Upper lobe of right lung (tissue), 1 donor: ENCODE measurements around the gene SPPL2B. TPM values are rescaled to one million over a fixed set of nuclear protein-coding genes. Genes with fewer than 3 reads are reported as not detected.

Source experiments
- ATAC-seq: fragments of 200-7000 bp; cut with Tn5 transposase; one replicate; pipeline ENCODE4 v1.9.1; 2020; ENCODE audit warnings: mild to moderate bottlenecking, moderate library complexity
- DNase-seq: peaks from one replicate; pipeline ENCODE4 v3.0.0-alpha.2; 2020
- H3K27ac ChIP-seq: fragments of 200-600 bp; one replicate; pipeline ENCODE4 v1.8.0; 2022
- H3K27me3 ChIP-seq: fragments of 200-600 bp; one replicate; pipeline ENCODE4 v1.8.0; 2022; ENCODE audit warnings: mild to moderate bottlenecking
- H3K36me3 ChIP-seq: fragments of 200-600 bp; one replicate; pipeline ENCODE4 v1.8.0; 2022
- H3K4me1 ChIP-seq: fragments of 200-600 bp; one replicate; pipeline ENCODE4 v1.8.0; 2022
- H3K4me3 ChIP-seq: fragments of 200-600 bp; one replicate; pipeline ENCODE4 v1.8.0; 2022; ENCODE audit warnings: mild to moderate bottlenecking
- H3K9me3 ChIP-seq: fragments of 200-600 bp; one replicate; pipeline ENCODE4 v1.8.0; 2022
- intact Hi-C: fragments of 100-400 bp; cut with DNase I; formaldehyde crosslinking; loops from one replicate; pipeline ENCODE4 v1.11.0; 2022
- total RNA-seq: library from RNA; stranded (reverse); fragmentation: NEBNext Ultra II Directional; extraction: Animal tissue kit (Norgen Biotek cat#: 25700); gene quantifications from one replicate; pipeline ENCODE4 v1.2.1, GENCODE V29; 2021
- TF ChIP-seq, protein P1 (sequence below): fragments of 200-600 bp; IDR thresholded peaks from one replicate; pipeline ENCODE4 v1.8.0; 2022; ENCODE audit warnings: antibody characterized with exemption
- donor health status: DM: no; HTN: yes; CAD: no; lungs with severe emphysema.

The SPPL2B gene
- total RNA-seq, 1 donor from 2014 or later = 50.9 TPM

DNA sequence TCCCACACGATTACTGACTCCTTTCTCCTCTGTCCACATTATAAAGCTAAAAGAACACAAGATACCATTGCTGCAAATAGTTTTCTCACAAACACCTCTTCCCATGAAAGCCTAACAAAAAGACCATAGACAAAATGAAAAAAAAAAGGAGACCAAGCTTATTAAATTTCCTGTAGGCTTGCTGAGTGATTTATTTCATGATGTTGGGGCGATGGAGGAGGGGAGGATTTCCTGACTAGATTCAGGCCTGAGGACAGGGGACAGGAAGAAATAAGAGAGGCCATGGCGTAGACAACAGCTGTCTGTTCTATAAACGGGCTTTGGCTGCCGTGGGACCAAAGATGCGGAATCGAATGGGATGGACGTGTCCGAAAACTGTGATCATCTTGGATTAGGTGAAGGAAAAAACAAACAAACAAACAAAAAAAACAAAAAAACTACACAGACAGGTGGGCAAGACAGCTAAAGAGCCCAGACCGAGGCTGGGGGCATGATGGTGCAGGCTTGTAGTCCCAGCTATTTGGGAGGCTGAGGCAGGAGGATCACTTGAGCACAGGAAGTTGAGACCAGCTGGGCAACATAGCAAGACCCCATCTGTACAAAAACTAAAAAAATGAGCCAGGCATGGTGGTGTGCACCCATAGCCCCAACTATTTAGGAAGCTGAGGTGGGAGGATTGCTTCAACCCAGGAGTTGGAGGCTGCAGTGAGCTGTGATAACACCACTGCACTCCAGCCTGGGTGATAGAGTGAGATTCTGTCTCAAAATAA is 36.9 kb downstream of the SPPL2B start:
- intact Hi-C loops = no loop called here
- peaks cover 30% of the 10 kb centered on the region for H3K27me3 ChIP-seq

DNA sequence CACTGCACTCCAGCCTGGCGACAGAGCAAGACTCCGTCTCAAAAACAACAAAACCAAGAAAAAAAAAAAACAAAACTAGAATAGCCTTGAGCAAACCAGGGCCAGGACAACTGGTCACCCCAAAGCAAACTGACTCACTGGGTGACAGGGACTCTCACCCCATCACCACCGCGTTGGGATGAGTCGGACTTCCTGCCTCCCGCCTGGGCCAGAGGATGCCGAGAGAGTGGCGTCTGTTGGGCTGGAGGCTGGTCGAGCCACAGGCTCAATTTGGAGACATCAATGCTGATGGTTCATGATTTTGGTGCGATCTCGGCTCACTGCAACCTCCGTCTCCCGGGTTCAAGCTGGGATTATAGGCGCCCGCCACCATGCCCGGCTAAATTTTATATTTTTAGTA is 43.2 kb downstream of the SPPL2B start:
- DNase-seq (no peak), ATAC-seq (no peak)
- intact Hi-C loops = no loop called here
- Histone ChIP-seq H3K9me3 (no peaks in the 10 kb centered on the region), H3K27ac (no peak overlapping the region), H3K4me1 (no peaks in the 10 kb centered on the region), H3K4me3 (no peak overlapping the region), H3K36me3 (no peaks in the 10 kb centered on the region), H3K27me3 (no peaks in the 10 kb centered on the region)
- TF ChIP-seq, protein P1, sequence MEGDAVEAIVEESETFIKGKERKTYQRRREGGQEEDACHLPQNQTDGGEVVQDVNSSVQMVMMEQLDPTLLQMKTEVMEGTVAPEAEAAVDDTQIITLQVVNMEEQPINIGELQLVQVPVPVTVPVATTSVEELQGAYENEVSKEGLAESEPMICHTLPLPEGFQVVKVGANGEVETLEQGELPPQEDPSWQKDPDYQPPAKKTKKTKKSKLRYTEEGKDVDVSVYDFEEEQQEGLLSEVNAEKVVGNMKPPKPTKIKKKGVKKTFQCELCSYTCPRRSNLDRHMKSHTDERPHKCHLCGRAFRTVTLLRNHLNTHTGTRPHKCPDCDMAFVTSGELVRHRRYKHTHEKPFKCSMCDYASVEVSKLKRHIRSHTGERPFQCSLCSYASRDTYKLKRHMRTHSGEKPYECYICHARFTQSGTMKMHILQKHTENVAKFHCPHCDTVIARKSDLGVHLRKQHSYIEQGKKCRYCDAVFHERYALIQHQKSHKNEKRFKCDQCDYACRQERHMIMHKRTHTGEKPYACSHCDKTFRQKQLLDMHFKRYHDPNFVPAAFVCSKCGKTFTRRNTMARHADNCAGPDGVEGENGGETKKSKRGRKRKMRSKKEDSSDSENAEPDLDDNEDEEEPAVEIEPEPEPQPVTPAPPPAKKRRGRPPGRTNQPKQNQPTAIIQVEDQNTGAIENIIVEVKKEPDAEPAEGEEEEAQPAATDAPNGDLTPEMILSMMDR = no peak

More for the DNA sequence above, 36.9 kb downstream of the SPPL2B start:
- no peak overlapping the region for H3K4me3 ChIP-seq
- H3K27ac ChIP-seq = no peak overlapping the region
- no peak for DNase-seq
- no peaks in the 10 kb centered on the region for H3K36me3 ChIP-seq
- H3K9me3 ChIP-seq = no peaks in the 10 kb centered on the region
- no peak for ATAC-seq
- no peaks in the 10 kb centered on the region for H3K4me1 ChIP-seq
- TF ChIP-seq, protein P1 = no peak

DNA sequence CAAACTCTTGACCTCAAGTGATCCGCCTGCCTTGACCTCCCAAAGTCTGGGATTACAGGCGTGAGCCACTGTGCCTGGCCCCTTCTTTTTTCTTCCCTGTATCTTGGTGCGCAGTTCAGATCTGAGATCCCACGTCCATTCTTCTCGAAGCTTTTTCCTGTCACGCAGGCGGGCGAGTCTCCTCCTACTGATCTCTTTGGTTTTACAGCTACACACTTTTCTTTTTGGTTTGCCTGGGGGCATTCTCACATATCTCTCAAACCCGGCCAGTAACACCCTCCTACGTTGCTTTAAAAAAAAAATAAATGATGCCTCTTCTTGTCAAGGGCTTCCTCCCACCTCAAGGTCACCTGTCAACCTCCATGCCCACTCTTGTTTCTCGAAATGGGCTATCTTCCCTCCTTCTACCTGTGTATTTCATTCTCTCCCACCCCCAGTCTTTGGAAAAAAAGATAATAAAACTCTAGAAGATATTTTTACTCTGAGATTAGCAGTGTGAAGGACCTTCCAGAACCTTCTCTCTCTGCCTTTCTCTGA is 43.7 kb downstream of the SPPL2B start:
- no peaks in the 10 kb centered on the region for H3K36me3 ChIP-seq
- intact Hi-C loops = no loop called here
- H3K27me3 ChIP-seq = no peaks in the 10 kb centered on the region
- TF ChIP-seq, protein P1 = no peak
- H3K4me1 ChIP-seq = no peaks in the 10 kb centered on the region
- DNase-seq (no peak), ATAC-seq (no peak)
- H3K9me3 ChIP-seq = no peaks in the 10 kb centered on the region
- H3K27ac ChIP-seq = no peak overlapping the region
- no peak overlapping the region for H3K4me3 ChIP-seq

DNA sequence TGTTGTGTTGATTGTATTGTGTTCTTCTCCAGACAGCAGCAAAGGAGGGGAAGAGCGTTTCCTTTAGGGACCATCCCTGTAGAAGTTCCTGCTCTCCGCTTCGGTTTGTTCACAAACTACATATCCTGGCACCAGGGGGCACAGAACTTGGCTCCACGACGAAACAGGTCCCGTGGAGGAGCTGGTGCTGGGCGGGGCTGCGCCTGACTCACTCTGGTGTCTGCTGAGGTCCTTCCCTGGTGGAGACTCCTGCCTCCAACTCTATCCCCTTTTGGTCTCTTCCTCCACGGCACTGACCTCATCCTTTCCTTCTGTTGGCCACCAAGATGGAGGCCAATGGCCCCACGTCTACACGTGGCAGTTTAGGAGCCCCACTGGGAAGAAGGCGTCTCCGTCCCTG is 46.3 kb downstream of the SPPL2B start:
- intact Hi-C loops = no loop called here
- no peak for ATAC-seq

DNA sequence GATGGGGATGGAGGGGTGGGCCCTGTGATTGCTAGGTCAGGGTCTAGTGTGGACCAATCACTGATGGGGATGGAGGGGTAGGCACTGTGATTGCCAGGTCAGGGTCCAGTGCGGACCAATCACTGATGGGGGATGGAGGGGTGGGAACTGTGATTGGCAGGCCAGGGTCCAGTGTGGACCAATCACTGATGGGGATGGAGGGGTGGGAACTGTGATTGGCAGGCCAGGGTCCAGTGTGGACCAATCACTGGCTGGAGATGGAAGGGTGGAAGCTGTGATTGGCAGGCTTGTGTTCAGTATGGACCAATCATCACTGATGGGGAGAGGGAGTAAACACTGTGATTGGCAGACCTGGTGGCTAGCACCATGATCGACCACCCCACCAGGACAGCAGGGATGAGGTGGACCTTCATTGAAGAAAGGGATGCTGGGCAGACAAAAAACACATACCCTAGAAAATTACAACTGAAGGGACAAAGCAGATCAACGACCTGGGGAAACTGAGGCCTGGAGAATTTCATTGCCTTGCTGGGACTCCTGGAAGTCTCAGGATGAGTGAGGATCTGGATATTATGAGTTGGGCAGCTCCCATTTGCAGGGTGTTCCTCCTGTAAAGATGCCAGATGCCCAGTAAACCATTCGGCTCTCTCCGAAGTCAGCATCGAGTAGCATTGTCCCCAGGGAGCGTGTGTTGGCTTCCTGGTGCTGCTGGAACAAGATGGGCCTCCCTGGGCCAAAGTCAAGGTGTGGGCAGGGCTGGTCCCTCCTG is 47.1 kb downstream of the SPPL2B start:
- no peak overlapping the region for H3K4me3 ChIP-seq
- TF ChIP-seq, protein P1 = no peak
- no peak overlapping the region for H3K27ac ChIP-seq
- no peak for DNase-seq
- no peaks in the 10 kb centered on the region for H3K27me3 ChIP-seq
- H3K4me1 ChIP-seq = no peaks in the 10 kb centered on the region
- no peak for ATAC-seq
- H3K9me3 ChIP-seq = peaks cover under 1% of the 10 kb centered on the region
- intact Hi-C loops = no loop called here
- H3K36me3 ChIP-seq = no peaks in the 10 kb centered on the region

More for the DNA sequence above, 46.3 kb downstream of the SPPL2B start:
- Histone ChIP-seq H3K4me1 (no peaks in the 10 kb centered on the region), H3K27me3 (no peaks in the 10 kb centered on the region), H3K9me3 (no peaks in the 10 kb centered on the region), H3K36me3 (no peaks in the 10 kb centered on the region), H3K27ac (no peak overlapping the region), H3K4me3 (no peak overlapping the region)
- TF ChIP-seq, protein P1 = no peak
- DNase-seq = no peak
